DND-41 (cell line): Measurements from ENCODE around the gene GATB.

Experiments
- ATAC-seq: fragments of 200-7000 bp; cut with Tn5 transposase; 3 replicates; pipeline ENCODE4 v1.9.1; 2021; ENCODE audit warnings: low read depth; ENCODE audit not compliant: insufficient read depth
- DNase-seq: peaks from one replicate; pipeline ENCODE4 v3.0.0-alpha.2; 2020
- H2AFZ ChIP-seq: 2 replicates; pipeline ENCODE4 v1.6.0; 2012; ENCODE audit warnings: low read depth, low read length
- H3K27ac ChIP-seq: 2 replicates; pipeline ENCODE4 v1.5.1; 2012; ENCODE audit warnings: low read length, inconsistent platforms
- H3K27me3 ChIP-seq: fragments of 200-600 bp; sonication (generic); 2 replicates; pipeline ENCODE4 v1.6.0; 2012; ENCODE audit warnings: low read length, mild to moderate bottlenecking, inconsistent platforms; ENCODE audit not compliant: insufficient read depth, poor library complexity
- H3K36me3 ChIP-seq: 2 replicates; pipeline ENCODE4 v1.5.1; 2012; ENCODE audit warnings: low read length, inconsistent platforms; ENCODE audit not compliant: insufficient read depth
- H3K4me1 ChIP-seq: 2 replicates; pipeline ENCODE4 v1.5.1; 2012; ENCODE audit warnings: mild to moderate bottlenecking, low read length; ENCODE audit not compliant: insufficient read depth
- H3K4me2 ChIP-seq: 2 replicates; pipeline ENCODE4 v1.6.0; 2012; ENCODE audit warnings: mild to moderate bottlenecking, moderate library complexity, low read length, inconsistent platforms; ENCODE audit not compliant: insufficient read depth
- H3K4me3 ChIP-seq, 2 experiments: fragments of 200-600 bp in 1 of 2; shearing (Covaris generic) in 1 of 2; 2 replicates each; pipeline ENCODE4 v1.5.1; 2012 to 2016; ENCODE audit warnings: inconsistent platforms in 2 of 2, low read length in 2 of 2, mild to moderate bottlenecking in 2 of 2, low read depth in 1 of 2, moderate library complexity in 1 of 2
- H3K79me2 ChIP-seq: 2 replicates; pipeline ENCODE4 v1.6.0; 2012; ENCODE audit warnings: low read length, inconsistent platforms; ENCODE audit not compliant: insufficient read depth
- H3K9ac ChIP-seq: 2 replicates; pipeline ENCODE4 v1.6.0; 2012; ENCODE audit warnings: low read depth, mild to moderate bottlenecking, inconsistent platforms, low read length, moderate library complexity
- H3K9me3 ChIP-seq: 2 replicates; pipeline ENCODE4 v1.5.1; 2012; ENCODE audit warnings: low read length, moderate library complexity, mild to moderate bottlenecking, inconsistent platforms; ENCODE audit not compliant: insufficient read depth, severe bottlenecking
- H4K20me1 ChIP-seq: 2 replicates; pipeline ENCODE4 v1.6.0; 2012; ENCODE audit warnings: low read length; ENCODE audit not compliant: insufficient read depth
- EZH2 ChIP-seq: IDR thresholded peaks from 3 replicates; pipeline ENCODE4 v1.6.1; 2012; ENCODE audit warnings: borderline replicate concordance, low read depth, mild to moderate bottlenecking, moderate library complexity, low read length, inconsistent platforms; ENCODE audit not compliant: severe bottlenecking
- TF ChIP-seq, protein P1 (sequence below): IDR thresholded peaks from 2 replicates; pipeline ENCODE4 v1.5.1; 2012; ENCODE audit warnings: borderline replicate concordance, low read length, moderate library complexity, mild to moderate bottlenecking; ENCODE audit not compliant: poor library complexity, severe bottlenecking; ENCODE audit errors: extremely low read depth

Gene GATB

GRCh38 chr4:151677193-151677592 is 83.6 kb downstream of the GATB start:
- Histone ChIP-seq H3K4me3 (no peak overlapping the region), H3K27me3 (no peaks in the 10 kb centered on the region), H3K79me2 (no peaks in the 10 kb centered on the region), H3K9me3 (no peaks in the 10 kb centered on the region), H2AFZ (no peak overlapping the region), H4K20me1 (no peaks in the 10 kb centered on the region), H3K36me3 (peaks cover 9% of the 10 kb centered on the region; the same call in 1 of the 2 replicates), H3K9ac (no peak overlapping the region), H3K4me1 (no peaks in the 10 kb centered on the region), H3K27ac (no peak overlapping the region), H3K4me2 (no peak overlapping the region)
- ATAC-seq (no peak), DNase-seq (no peak)
- no peak for TF ChIP-seq EZH2
- TF ChIP-seq, protein P1, sequence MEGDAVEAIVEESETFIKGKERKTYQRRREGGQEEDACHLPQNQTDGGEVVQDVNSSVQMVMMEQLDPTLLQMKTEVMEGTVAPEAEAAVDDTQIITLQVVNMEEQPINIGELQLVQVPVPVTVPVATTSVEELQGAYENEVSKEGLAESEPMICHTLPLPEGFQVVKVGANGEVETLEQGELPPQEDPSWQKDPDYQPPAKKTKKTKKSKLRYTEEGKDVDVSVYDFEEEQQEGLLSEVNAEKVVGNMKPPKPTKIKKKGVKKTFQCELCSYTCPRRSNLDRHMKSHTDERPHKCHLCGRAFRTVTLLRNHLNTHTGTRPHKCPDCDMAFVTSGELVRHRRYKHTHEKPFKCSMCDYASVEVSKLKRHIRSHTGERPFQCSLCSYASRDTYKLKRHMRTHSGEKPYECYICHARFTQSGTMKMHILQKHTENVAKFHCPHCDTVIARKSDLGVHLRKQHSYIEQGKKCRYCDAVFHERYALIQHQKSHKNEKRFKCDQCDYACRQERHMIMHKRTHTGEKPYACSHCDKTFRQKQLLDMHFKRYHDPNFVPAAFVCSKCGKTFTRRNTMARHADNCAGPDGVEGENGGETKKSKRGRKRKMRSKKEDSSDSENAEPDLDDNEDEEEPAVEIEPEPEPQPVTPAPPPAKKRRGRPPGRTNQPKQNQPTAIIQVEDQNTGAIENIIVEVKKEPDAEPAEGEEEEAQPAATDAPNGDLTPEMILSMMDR, result no peak

DNA sequence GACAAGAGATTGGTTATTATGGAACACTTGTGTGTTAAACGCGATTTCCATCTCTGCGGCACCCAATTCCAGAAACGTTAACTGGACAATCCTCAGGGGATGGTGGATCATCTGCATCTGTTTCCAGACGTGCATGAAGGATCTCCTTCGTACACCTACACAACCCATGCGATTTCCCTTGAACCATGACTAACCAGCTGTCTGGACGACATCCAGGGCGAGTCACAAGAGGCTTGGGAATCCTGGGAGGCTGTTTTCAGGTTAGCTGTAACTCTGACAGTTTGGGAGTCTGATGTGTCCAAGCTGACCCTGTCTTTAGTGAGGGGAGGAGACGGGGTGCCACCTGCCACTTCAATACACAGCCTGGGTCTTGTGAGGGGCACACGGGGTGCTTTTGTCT is 84.5 kb downstream of the GATB start:
- Histone ChIP-seq H3K9me3 (no peaks in the 10 kb centered on the region), H3K79me2 (no peaks in the 10 kb centered on the region), H3K27ac (no peak overlapping the region), H3K27me3 (no peaks in the 10 kb centered on the region), H3K36me3 (peaks cover 4% of the 10 kb centered on the region; the same call in 1 of the 2 replicates), H3K4me3 (no peak overlapping the region), H4K20me1 (no peaks in the 10 kb centered on the region), H3K4me1 (no peaks in the 10 kb centered on the region), H2AFZ (no peak overlapping the region), H3K9ac (no peak overlapping the region), H3K4me2 (no peak overlapping the region)
- DNase-seq (no peak), ATAC-seq (no peak)
- no peak for TF ChIP-seq EZH2
- TF ChIP-seq, protein P1, result no peak

DNA sequence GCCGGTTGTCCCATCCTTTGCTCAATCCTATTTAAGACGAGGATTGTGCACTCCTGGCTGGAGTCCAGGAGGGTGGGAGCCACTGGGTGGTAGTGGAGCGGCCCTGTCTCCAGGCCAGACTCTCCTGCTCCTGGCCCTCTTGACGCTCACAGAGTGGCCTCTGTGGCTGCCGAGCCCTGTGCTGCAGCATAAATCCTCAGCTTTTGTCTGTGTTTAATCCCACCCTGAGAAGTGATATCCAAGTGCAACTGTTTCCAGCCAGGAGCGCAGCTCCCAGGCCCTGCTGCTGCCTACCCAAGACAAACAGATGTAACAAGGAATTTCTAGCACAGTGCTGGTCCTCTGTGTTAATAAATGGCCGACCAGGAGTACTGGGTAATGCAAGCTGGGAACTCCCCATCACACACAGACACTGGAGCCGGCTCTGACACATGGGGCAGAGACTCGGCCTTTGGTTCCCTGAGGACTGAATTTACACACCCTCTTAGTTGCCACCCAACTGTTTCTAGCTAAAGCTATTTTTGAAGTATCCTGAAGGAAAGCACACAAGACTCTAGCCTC is 85.3 kb downstream of the GATB start:
- Histone ChIP-seq H3K9me3 (no peaks in the 10 kb centered on the region), H3K4me1 (no peaks in the 10 kb centered on the region)

More for the DNA sequence above, 85.3 kb downstream of the GATB start:
- H3K4me2 ChIP-seq, result no peak overlapping the region
- DNase-seq, result no peak
- H2AFZ ChIP-seq, result no peak overlapping the region
- no peak overlapping the region for H3K4me3 ChIP-seq
- H3K36me3 ChIP-seq, result peaks cover 7% of the 10 kb centered on the region; the same call in 1 of the 2 replicates
- H3K9ac ChIP-seq, result no peak overlapping the region
- H4K20me1 ChIP-seq, result no peaks in the 10 kb centered on the region
- no peak for ATAC-seq
- H3K27me3 ChIP-seq, result no peaks in the 10 kb centered on the region
- H3K79me2 ChIP-seq, result no peaks in the 10 kb centered on the region
- H3K27ac ChIP-seq, result no peak overlapping the region
- no peak for TF ChIP-seq EZH2
- TF ChIP-seq, protein P1, result no peak
